Measurements from ENCODE around the gene PRDM16. TPM values are rescaled to one million over a fixed set of nuclear protein-coding genes. Genes with fewer than 3 reads are reported as not detected.
A peak's percentile ranks its signal among the peaks of the same experiment; 100 is the strongest.

The PRDM16 gene
- total RNA-seq (2014; rRNA removed; shearing (Covaris generic)) = 0.69 and 1.1 TPM in 2 replicates

- Histone ChIP-seq H3K36me3 (replicated peaks; ENCODE audit: control insufficient read depth, insufficient read depth, low read length) (no peaks in the 10 kb centered on the region), H3K4me3 (ENCODE audit: insufficient read depth, low read depth, low read length) (peak within 1 kb of the TSS; percentile 43), H3K27me3 (ENCODE audit: control insufficient read depth, insufficient read depth, low read length) (peaks cover 93% of the 10 kb centered on the region)
- peak; percentile 87 for DNase-seq
These were observed at the start of gene PRDM16 for GRCh38 chr1:3068564-3069431. Gene PRDM16, plus strand, starts transcription at chr1:3069203. Its CDS starts 57 bp downstream, at chr1:3069260.

GRCh38 chr1:3019516-3020051 lies 49.4 kb upstream of the PRDM16 start:
- DNase-seq = no peak
- Histone ChIP-seq H3K4me3 (ENCODE audit: insufficient read depth, low read depth, low read length) (no peak overlapping the region), H3K27me3 (ENCODE audit: control insufficient read depth, insufficient read depth, low read length) (no peaks in the 10 kb centered on the region; the same call in 1 of the 2 replicates), H3K36me3 (replicated peaks; ENCODE audit: control insufficient read depth, insufficient read depth, low read length) (no peaks in the 10 kb centered on the region)

- Histone ChIP-seq H3K4me3 (ENCODE audit: insufficient read depth, low read depth, low read length) (no peak overlapping the region), H3K27me3 (ENCODE audit: control insufficient read depth, insufficient read depth, low read length) (no peaks in the 10 kb centered on the region; the same call in 1 of the 2 replicates), H3K36me3 (replicated peaks; ENCODE audit: control insufficient read depth, insufficient read depth, low read length) (no peaks in the 10 kb centered on the region)
- no peak for DNase-seq
These were observed 48.6 kb upstream of the PRDM16 start for GRCh38 chr1:3020263-3020909.

- Histone ChIP-seq H3K4me3 (ENCODE audit: insufficient read depth, low read depth, low read length) (no peak within 1 kb of the TSS), H3K27me3 (ENCODE audit: control insufficient read depth, insufficient read depth, low read length) (no peaks in the 10 kb centered on the region), H3K36me3 (replicated peaks; ENCODE audit: control insufficient read depth, insufficient read depth, low read length) (no peaks in the 10 kb centered on the region)
- peak; percentile 63 for DNase-seq
These were observed 47.8 kb upstream of the PRDM16 start, which contains the start of gene ACTRT2 for GRCh38 chr1:3021233-3021671. Gene ACTRT2, plus strand, starts transcription at chr1:3021467. Its CDS starts 220 bp downstream, at chr1:3021687.

- H3K27me3 ChIP-seq (ENCODE audit: control insufficient read depth, insufficient read depth, low read length) = no peaks in the 10 kb centered on the region
- no peak overlapping the region for H3K4me3 ChIP-seq (ENCODE audit: insufficient read depth, low read depth, low read length)
- no peak for DNase-seq
- H3K36me3 ChIP-seq (replicated peaks; ENCODE audit: control insufficient read depth, insufficient read depth, low read length) = no peaks in the 10 kb centered on the region
These were observed 47.1 kb upstream of the PRDM16 start for GRCh38 chr1:3021801-3022401.

- Histone ChIP-seq H3K27me3 (ENCODE audit: control insufficient read depth, insufficient read depth, low read length) (no peaks in the 10 kb centered on the region), H3K4me3 (ENCODE audit: insufficient read depth, low read depth, low read length) (no peak overlapping the region), H3K36me3 (replicated peaks; ENCODE audit: control insufficient read depth, insufficient read depth, low read length) (no peaks in the 10 kb centered on the region)
- DNase-seq = no peak
These were observed 46.5 kb upstream of the PRDM16 start for GRCh38 chr1:3022511-3022973.

- DNase-seq = no peak
- H3K4me3 ChIP-seq (ENCODE audit: insufficient read depth, low read depth, low read length) = no peak overlapping the region
- H3K36me3 ChIP-seq (replicated peaks; ENCODE audit: control insufficient read depth, insufficient read depth, low read length) = no peaks in the 10 kb centered on the region
- no peaks in the 10 kb centered on the region for H3K27me3 ChIP-seq (ENCODE audit: control insufficient read depth, insufficient read depth, low read length)
These were observed 46.0 kb upstream of the PRDM16 start for GRCh38 chr1:3022976-3023375.

GRCh38 chr1:3024019-3024418 lies 45.0 kb upstream of the PRDM16 start:
- H3K27me3 ChIP-seq (ENCODE audit: control insufficient read depth, insufficient read depth, low read length) = no peaks in the 10 kb centered on the region
- no peak overlapping the region for H3K4me3 ChIP-seq (ENCODE audit: insufficient read depth, low read depth, low read length)
- H3K36me3 ChIP-seq (replicated peaks; ENCODE audit: control insufficient read depth, insufficient read depth, low read length) = no peaks in the 10 kb centered on the region
- DNase-seq = no peak

GRCh38 chr1:3024588-3024987 lies 44.4 kb upstream of the PRDM16 start:
- H3K27me3 ChIP-seq (ENCODE audit: control insufficient read depth, insufficient read depth, low read length) = no peaks in the 10 kb centered on the region
- DNase-seq = no peak

GRCh38 chr1:3026124-3026523 lies 42.9 kb upstream of the PRDM16 start:
- no peaks in the 10 kb centered on the region for H3K27me3 ChIP-seq (ENCODE audit: control insufficient read depth, insufficient read depth, low read length)
- H3K36me3 ChIP-seq (replicated peaks; ENCODE audit: control insufficient read depth, insufficient read depth, low read length) = no peaks in the 10 kb centered on the region
- no peak for DNase-seq
- H3K4me3 ChIP-seq (ENCODE audit: insufficient read depth, low read depth, low read length) = no peak overlapping the region

More at GRCh38 chr1:3024588-3024987, 44.4 kb upstream of the PRDM16 start:
- no peaks in the 10 kb centered on the region for H3K36me3 ChIP-seq (replicated peaks; ENCODE audit: control insufficient read depth, insufficient read depth, low read length)
- H3K4me3 ChIP-seq (ENCODE audit: insufficient read depth, low read depth, low read length) = no peak overlapping the region

GRCh38 chr1:3026581-3027391 lies 42.2 kb upstream of the PRDM16 start:
- DNase-seq = no peak
- no peaks in the 10 kb centered on the region for H3K36me3 ChIP-seq (replicated peaks; ENCODE audit: control insufficient read depth, insufficient read depth, low read length)
- no peak overlapping the region for H3K4me3 ChIP-seq (ENCODE audit: insufficient read depth, low read depth, low read length)
- no peaks in the 10 kb centered on the region for H3K27me3 ChIP-seq (ENCODE audit: control insufficient read depth, insufficient read depth, low read length)

GRCh38 chr1:3027611-3028371 lies 41.2 kb upstream of the PRDM16 start:
- no peaks in the 10 kb centered on the region for H3K36me3 ChIP-seq (replicated peaks; ENCODE audit: control insufficient read depth, insufficient read depth, low read length)
- H3K27me3 ChIP-seq (ENCODE audit: control insufficient read depth, insufficient read depth, low read length) = no peaks in the 10 kb centered on the region
- no peak for DNase-seq
- H3K4me3 ChIP-seq (ENCODE audit: insufficient read depth, low read depth, low read length) = no peak overlapping the region

GRCh38 chr1:3028531-3029282 lies 40.3 kb upstream of the PRDM16 start:
- no peaks in the 10 kb centered on the region for H3K36me3 ChIP-seq (replicated peaks; ENCODE audit: control insufficient read depth, insufficient read depth, low read length)
- H3K27me3 ChIP-seq (ENCODE audit: control insufficient read depth, insufficient read depth, low read length) = no peaks in the 10 kb centered on the region
- no peak overlapping the region for H3K4me3 ChIP-seq (ENCODE audit: insufficient read depth, low read depth, low read length)
- peak; percentile 19 for DNase-seq

All from H7 (cell line).